Mesenteric fat pad (tissue), 1 donor: ENCODE measurements around the gene CD300LF. TPM values are rescaled to one million over a fixed set of nuclear protein-coding genes. Genes with fewer than 3 reads are reported as not detected.

Experiments
- DNase-seq: peaks from one replicate; pipeline ENCODE4 v3.0.0-alpha.2; 2020; ENCODE audit warnings: low spot score
- total RNA-seq: library from RNA; stranded (reverse); fragmentation: NEBNext Ultra II Directional; extraction: Animal tissue kit (Norgen Biotek cat#: 25700); gene quantifications from one replicate; pipeline ENCODE4 v1.2.1, GENCODE V29; 2021
- donor health status: DM: yes; HTN: yes; CAD: no.

CD300LF gene
- total RNA-seq, 1 donor from 2014 or later, result 2.8 TPM

DNA sequence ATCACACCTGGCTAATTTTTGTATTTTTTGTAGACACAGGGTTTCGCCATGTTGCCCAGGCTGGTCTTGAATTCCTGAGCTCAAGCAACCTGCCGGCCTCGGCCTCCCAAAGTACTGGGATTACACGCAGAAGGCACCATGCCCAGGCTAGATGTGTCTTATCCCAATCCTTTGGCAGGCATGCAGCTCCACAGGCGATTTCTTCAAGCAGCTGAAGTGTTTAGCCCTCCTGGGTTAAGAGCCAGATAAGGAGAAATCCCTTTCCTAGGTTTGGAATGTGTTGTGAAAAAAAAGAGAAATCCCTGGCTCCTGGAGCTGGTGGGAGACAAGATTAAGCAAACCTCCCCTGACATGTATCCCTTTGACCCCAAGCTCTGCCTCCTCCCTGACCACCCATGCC lies 33.7 kb upstream of the CD300LF start:
- no peak for DNase-seq

DNA sequence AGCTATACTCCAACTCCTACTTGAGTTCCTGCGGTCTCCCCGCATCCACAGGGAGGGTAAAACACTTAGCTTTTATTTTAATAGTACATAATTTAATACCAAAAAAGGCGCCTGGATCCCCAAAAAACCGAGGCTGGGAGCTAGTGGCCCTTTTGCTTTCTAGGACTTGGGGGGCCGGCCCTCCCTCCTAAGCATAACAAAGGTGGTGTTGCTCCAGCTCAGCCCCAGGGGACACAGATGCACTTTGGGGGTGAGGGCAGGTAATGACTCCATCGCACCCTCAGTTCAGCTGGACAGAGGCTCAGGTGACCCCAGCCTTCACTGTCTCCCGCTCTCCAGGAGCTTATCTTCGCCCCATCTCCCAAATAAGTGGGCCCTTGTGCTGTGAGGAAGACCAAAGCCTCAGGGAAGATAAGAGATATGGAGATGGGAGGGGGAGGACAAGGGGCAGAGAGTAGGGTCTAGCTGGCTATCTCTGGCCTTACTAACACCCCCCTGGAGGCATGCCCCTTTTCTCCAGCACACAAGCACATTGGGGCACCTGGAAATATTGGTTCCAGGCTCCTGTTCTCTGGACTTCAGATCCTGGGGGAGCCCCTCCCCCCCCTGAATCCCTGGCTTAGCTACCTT lies 32.9 kb upstream of the CD300LF start:
- no peak for DNase-seq

DNA sequence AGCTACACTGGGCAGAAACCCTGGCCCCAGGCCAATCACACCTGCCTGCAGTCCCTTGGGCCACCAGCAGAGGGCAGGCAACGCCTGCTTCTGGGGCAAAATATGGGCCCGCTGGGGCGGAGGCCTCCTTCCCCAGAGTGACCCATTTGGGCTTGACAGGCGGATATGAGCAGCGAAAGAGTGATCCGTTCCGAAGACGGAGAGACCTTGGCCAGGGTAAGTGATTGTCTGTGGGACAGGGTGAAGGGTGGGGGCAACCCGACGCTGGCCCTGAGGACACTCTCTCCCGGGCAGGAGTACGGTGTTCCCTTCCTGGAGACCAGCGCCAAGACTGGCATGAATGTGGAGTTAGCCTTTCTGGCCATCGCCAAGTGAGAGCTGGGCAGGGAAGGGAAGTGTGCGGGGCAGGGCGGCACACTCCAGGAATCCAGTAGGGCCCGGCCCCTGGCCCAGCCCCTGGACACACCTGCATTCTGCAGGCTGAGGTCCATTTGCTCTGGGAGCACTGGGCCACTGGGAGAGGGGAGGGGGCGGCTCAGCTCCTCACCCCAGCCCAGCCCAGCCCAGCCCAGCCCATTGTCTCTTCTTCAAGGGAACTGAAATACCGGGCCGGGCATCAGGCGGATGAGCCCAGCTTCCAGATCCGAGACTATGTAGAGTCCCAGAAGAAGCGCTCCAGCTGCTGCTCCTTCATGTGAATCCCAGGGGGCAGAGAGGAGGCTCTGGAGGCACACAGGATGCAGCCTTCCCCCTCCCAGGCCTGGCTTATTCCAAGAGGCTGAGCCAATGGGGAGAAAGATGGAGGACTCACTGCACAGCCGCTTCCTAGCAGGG lies 32.2 kb upstream of the CD300LF start:
- DNase-seq, result peak; percentile 96

DNA sequence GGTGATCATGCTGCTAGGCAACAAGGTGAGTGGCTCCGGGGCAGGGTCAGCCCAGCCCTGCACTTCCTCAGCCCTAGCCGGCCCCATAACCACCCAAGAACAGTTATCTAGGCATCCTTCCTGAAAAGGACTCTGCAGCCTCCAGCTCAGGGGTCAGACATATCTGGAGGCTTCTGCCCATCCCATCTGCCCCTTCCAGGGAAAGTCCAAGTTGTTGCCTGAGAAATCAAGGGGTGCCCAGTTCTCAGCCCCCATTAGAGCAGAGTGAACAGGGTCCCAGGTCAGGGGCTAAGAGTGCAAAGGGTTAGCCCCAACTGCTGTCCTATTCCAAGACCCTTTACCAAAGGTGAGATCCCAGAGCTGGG lies 31.6 kb upstream of the CD300LF start:
- no peak for DNase-seq

DNA sequence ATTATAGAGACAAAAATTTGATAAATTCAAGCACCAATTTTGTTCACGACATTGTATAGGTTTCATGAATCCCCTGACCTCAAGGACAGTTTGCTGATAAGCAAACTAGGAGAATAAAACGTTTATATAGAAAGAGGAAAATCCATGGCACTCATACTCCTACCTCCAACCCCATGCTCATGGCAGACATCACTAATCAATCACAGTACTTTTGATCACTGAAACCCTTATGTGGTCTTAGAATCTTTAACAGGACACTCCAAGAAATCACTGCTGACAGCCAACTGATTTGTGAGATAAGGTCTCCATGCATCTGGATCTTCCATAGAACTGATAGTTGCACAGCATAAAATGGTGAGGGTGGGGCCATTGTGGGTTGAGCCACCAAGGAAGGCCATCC lies 31.0 kb upstream of the CD300LF start:
- no peak for DNase-seq

DNA sequence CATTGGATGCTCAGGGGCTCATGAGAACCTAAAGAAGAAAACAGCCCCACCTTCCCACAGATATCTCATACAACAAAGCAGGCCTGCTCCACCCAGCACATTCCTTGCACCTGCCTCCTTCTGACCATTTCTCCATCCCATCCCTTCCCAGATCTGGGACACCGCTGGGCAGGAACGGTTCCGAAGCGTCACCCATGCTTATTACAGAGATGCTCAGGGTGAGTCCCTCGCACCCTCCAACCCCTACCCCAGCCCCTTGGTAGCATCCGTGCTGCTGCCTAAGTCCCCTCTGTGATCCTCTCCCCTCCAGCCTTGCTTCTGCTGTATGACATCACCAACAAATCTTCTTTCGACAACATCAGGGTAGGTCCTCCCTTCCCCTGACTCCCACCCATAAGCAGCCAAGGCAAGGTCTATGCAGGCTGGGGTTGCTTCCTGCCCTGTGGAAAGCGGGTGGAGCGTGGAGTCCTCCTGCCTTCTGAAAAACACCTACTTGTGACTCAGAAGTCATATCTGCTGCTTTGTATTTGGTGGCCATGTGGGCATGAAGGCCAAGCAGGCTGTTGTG lies 30.3 kb upstream of the CD300LF start:
- DNase-seq, result no peak

DNA sequence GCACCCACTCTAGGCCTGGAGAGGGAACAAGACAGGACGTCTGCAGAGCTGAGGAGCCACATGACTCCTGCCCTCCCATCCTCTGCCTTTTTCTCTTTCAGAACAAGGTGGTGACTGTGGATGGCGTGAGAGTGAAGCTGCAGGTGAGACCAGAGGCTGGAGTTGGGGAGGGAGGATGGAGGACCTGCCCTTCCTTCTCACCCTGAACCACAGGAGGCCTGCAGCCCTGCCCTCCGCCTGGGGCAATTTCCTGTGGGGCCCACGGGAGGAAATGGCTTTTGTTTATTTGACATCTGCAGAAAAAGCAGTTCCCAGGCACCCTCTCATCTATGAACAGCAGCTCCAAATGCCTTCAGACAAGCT lies 29.4 kb upstream of the CD300LF start:
- no peak for DNase-seq

DNA sequence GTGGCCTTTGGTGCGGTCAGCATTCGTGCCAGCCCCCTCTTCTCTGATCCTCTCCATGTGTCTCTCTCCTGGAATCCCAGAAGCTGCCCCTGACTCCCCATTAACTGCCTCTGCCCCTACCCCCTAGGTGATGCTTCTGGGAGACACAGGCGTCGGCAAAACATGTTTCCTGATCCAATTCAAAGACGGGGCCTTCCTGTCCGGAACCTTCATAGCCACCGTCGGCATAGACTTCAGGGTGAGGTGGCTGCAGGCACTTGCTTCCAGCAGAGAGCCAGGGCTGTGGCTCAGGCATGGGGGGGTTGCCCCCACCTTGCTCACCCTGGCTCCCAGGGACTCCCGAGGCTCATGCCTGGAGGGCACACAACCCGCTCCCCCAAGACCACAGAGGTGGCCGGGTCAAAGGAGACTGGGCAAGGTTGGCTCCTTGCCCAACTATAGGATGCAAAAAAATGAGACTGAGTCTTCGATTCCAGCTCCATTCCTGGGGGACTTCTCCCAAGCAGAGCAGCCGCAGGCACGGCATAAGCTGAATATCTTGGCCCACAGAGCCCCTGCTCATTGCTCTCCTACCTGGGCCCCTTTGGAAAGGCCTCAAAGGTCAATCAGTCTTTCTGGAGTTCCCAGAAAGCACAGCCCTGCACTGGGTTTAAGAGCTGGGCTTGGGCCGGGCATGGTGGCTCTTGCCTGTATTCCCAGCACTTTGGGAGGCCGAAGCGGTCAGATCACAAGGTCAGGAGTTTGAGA lies 28.1 kb upstream of the CD300LF start:
- no peak for DNase-seq

DNA sequence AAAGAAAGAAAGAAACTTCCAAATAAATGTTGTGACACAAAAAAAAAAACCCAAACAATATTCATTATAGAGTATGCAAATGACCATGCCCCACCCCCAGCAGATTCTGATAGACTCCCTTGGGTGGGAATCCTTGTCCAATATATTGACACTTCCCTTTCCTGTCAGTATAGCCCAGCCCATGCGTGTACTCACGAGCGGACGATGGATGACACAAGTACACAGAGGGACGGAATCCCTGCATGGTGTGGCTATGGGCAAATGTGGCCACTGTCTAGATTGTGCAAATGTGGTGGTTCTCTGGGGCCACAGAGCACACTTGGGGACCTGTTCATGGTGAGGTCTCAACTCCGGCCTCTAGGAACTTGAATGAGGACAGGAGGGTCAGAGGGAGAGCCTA lies 27.4 kb upstream of the CD300LF start:
- DNase-seq, result no peak

DNA sequence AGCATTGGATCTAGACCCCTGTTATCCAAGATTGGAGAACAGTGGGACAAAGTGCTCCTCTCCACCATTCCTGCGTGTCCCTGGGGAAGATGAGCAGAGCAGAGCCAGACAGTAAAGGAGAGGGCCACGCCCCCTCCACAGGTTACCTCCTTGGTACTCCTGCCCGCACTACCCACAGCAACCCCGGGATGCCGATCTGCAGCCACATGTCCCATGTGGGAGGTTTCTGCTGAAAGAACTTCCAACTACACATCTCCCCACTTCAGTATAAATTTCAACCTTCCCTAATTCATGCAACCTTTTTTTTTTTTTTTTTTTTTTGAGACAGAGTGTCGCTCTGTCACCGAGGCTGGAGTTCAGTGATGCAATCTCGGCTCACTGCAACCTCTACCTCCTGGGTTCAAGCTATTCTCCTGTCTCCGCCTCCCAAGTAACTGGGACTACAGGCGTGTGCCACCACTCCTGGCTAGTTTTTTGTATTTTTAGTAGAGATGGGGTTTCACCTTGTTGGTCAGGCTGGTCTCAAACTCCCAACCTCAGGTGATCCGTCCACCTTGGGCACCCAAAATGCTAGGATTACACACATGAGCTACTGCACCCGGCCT lies 26.6 kb upstream of the CD300LF start:
- DNase-seq, result no peak

DNA sequence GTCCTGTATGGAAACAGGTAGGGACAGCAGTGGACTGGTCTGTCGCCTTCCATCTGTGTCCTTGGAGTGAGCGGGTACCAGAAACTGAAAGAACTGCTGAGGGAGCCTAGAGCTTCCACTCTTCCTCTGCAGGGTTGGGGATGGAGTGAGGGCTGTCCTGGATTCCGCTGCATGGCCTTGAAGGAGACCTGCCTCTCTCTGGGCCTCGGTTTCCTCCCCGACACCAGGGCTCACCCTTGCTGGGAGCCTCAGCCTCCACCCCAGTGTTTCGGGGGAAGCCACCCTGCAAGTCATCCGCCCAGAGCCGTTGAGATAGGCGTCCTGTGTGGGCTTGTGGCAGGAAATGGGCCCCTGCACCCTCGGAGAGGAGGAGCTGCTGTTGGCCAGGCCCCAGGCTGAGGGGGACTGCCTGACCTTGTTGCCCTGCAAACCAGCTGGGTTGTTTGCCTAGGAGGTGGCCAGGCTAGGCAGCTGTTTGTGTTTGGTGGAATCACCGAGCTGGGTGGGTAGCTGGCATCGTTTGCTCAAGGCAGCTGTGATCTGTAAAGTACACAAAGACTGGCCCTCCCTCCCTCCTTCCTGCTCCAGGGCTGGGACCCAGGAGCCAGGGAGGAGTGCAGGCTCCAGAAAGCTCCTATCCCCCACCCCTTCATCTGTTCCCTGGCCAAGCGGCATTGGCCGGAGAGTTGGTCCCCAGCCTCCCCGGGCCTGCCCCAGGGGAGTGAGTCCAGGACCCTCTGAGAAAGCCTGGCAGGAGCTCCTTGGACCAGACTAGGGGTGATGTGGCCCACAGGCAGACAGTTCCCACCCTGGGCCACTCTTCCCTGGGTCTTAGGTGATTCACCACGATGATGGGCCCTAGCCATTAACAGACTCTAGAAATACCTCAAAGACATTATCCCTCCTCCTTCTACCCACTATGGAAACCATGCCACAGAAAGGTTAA lies 25.6 kb upstream of the CD300LF start:
- DNase-seq, result no peak

DNA sequence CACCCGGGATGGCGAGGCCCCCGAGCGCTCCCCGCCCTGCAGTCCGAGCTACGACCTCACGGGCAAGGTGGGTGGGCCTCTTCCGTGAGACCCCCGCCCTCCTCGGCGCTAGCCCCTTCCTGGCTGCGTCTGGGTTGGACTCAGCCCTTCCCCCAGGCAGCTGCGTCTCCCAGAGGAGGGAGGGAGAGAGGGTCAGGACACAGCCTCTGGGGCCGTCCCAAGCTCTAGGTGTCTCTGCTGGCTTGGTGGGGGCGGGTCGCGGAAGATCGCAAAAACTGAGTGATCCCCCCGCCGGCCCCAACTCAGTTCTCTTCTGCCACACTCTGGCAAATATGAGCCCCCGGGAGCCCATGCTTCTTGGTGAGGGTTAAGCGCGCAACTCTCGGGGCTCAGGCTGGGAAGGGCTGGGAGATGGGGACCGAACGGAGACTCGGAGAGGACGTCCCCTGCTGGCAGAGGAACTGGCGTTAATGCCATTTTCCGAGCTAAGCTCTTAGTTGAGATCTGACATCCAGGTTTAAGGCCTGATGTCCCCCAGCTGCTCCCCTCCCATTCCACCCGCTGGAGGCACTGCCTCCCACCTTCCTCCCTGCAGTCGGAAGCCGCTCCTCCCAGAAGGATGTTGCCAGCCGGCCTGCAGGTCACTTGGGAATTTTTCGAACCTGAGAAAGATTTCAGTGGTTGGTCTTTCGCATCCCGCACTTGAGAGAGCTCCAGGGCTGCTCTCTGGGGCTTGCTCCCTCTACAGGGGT lies 24.8 kb upstream of the CD300LF start:
- no peak for DNase-seq

DNA sequence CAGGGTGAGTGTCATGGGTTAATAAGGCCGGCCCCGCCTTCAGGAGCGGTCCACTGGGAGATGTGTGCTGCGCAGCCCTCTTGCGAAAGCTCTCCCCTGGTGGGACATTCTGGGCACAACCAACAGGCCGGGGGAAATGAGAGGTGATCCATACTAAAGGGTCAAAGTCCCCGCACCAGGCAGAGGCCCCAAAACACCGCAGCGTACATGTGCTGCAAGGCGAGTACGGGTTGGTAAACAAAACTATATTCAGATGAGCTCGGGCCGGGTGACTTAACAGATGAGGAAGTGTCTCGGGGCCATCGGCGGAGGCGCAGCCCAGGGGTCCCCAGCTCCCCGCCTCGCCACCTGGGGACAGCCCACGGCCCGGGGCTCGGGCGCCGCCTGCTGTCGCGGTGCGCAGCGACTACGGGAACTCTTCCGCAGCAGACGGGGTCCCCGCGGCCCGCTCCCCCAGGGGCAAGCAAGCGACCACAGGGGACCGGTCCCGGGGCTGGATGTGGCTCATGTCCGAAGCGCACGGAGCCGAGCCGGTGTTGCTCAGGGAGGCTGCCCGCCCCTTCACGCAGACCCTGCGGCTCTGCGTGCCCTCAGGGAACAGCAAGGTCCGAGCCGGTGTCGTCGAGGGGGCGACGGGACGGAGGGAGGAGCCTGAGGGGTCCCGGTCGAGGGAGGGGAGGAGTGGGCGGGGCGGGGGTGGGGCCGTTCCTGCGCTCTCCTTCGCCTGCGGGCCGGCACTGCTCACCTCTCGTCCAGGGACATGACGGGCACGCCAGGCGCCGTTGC lies 24.0 kb upstream of the CD300LF start, which contains the start of gene RAB37:
Gene RAB37 (plus strand): TSS at position 744 of the 786 bp plus-strand sequence. CDS start 17 bp downstream, at position 761.
- no peak for DNase-seq

DNA sequence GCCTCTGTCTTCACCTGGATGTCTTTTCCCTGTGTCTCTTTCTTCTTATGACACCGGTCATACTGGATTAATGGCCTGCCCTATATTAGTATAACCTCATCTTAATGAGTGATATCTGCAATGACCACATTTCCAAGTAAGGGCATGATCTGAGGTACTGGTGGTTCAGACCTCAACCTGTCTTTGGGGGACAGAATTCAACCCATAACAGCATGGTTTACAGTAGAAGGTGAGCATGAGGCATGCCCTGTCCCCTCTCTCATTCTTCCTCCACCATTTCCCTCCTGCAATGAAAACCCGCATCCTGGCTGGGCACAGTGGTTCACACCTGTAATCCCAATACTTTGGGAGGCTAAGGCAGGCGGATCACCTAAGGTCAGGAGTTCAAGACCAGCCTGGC lies 21.5 kb upstream of the CD300LF start:
- DNase-seq, result no peak

DNA sequence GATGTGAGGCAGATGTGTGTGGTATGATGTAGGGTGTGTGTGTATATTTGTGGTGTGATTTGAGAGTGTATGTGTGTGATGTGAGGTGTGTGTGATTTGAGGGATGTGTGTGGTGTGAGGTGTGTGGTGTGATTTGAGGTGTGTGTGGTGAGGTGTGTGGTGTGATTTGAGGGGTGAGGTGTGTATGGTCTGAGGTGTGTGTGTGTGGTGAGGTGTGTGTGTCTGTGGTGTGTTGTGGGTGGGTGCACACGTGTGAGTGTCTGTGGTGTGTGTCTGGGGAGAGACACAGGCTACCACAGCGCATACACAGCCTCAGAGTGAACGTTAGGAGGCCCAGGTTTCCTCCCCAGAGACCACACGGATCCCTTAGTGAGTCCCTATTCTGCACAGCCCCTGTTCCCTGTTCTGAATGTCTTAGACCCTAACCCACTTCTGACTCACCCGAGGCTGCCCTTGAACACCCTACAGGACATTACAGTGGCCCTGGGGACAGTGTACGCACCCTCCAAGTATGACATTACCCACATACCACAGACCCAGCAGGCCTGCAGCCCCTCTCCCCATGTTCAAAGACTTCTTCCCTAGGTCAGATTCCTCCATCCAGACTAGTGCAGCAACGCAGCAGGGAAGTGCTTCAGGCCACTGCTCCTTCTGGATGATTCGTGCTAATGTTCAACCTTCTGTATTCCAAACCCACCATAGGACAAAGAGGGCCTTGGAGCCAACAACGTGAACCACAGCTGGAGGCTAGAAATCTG lies 20.8 kb upstream of the CD300LF start:
- no peak for DNase-seq

DNA sequence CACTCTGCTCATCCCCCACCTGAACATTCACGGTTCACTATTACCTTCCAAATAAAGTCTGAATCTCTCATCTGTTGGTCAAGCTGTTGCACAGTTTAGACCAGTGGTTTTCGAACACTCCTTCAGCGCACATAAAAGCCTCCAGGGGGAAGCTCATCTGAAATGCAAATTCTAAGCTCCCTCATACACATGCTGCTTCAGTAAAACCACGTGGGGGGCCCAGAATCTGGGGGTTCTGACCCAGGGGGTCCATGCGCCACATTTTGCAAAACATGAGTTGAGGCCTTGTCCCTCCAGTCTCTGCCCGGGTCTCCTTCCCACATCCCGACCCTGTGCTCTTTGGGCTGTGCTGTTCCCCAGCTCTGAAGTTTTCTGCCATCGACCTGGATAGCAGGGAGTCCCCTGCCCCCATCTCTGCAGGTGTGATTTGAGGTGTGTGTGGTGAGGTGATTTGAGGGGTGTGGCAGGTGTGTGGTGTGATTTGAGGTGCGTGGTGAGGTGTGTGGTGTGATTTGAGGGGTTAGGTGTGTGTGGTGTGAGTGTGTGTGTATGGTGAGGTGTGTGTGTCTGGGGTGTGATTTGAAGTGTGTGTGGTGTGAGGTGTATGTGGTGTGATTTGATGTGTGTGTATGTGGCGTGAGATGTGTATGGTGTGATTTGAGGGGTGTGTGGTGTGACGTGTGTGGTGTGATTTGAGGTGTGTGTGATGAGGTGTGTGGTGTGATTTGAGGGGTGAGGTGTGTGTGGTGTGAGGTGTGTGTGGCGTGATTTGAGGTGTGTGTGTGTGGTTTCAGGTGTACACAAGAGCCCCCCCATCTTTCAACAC lies 19.5 kb upstream of the CD300LF start:
- DNase-seq, result no peak

DNA sequence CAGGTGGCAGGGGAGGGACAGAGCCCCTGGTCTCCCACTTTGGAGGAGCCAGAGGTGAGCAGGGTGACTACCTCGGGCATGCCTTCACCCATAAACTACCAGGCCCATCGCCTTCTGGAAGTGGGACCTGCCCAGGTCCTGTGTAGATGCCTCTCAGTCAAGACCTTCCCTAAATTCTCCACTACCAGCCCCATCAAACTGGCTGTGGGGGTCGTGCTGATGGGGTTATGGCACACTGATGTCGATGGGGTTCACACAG lies 18.6 kb upstream of the CD300LF start:
- no peak for DNase-seq
